OCI-LY3 (cell line): ENCODE results near the gene VPS13C.

Experiments used
- EZH2phosphoT487 ChIP-seq: fragments of 200-600 bp; shearing (Covaris generic); IDR thresholded peaks from 2 replicates; pipeline ENCODE4 v1.6.1; 2018; ENCODE audit warnings: antibody characterized with exemption, mixed run types, low read depth
- TF ChIP-seq, protein P1 (sequence below): fragments of 200-600, 300-600 bp; sonication (generic); IDR thresholded peaks from 2 replicates; pipeline ENCODE4 v1.5.1; 2014; ENCODE audit warnings: antibody characterized with exemption, low read length, low read depth

- TF ChIP-seq, protein P1, sequence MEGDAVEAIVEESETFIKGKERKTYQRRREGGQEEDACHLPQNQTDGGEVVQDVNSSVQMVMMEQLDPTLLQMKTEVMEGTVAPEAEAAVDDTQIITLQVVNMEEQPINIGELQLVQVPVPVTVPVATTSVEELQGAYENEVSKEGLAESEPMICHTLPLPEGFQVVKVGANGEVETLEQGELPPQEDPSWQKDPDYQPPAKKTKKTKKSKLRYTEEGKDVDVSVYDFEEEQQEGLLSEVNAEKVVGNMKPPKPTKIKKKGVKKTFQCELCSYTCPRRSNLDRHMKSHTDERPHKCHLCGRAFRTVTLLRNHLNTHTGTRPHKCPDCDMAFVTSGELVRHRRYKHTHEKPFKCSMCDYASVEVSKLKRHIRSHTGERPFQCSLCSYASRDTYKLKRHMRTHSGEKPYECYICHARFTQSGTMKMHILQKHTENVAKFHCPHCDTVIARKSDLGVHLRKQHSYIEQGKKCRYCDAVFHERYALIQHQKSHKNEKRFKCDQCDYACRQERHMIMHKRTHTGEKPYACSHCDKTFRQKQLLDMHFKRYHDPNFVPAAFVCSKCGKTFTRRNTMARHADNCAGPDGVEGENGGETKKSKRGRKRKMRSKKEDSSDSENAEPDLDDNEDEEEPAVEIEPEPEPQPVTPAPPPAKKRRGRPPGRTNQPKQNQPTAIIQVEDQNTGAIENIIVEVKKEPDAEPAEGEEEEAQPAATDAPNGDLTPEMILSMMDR: no peak
- no peak for TF ChIP-seq EZH2phosphoT487
Observed at GRCh38 chr15:62050115-62050514, 10.1 kb downstream of the VPS13C start.
